Measurements from ENCODE around the gene RAPGEF3.

- TF ChIP-seq CTCF (IDR thresholded peaks at IDR 0.05) (peak; percentile 48), EZH2 (IDR thresholded peaks at IDR 0.05) (peak; percentile 62), EZH2phosphoT487 (IDR thresholded peaks at IDR 0.05) (no peak)
Measured at GRCh38 chr12:47758834-47759690, at the start of gene RAPGEF3.
